OCI-LY1 (cell line): Measurements from ENCODE around the gene SPATA12.

ENCODE experiments used
- H2AFZ ChIP-seq: fragments of 200-600 bp; sonication (generic), shearing (Covaris generic); 2 replicates; pipeline ENCODE4 v1.6.0; 2014; ENCODE audit warnings: antibody characterized with exemption, mild to moderate bottlenecking, low read length
- H3F3A ChIP-seq: fragments of 200-600 bp; sonication (generic), shearing (Covaris generic); 2 replicates; pipeline ENCODE4 v1.6.0; 2014; ENCODE audit warnings: mild to moderate bottlenecking, antibody characterized with exemption, low read length, moderate library complexity; ENCODE audit not compliant: insufficient read depth
- H3K27ac ChIP-seq: fragments of 200-600 bp; sonication (generic); 2 replicates; pipeline ENCODE4 v1.5.1; 2014; ENCODE audit warnings: low read length, mixed run types, mild to moderate bottlenecking, low read depth; ENCODE audit not compliant: poor library complexity, severe bottlenecking
- H3K27me3 ChIP-seq: fragments of 200-600 bp; sonication (generic); 2 replicates; pipeline ENCODE4 v1.6.0; 2014; ENCODE audit warnings: antibody characterized with exemption, mild to moderate bottlenecking, low read length, moderate library complexity; ENCODE audit not compliant: insufficient read depth
- H3K36me3 ChIP-seq: fragments of 200-600 bp; sonication (generic); 2 replicates; pipeline ENCODE4 v1.6.1; 2014; ENCODE audit warnings: mild to moderate bottlenecking, antibody characterized with exemption, low read length, moderate library complexity, mixed read lengths; ENCODE audit not compliant: insufficient read depth
- H3K4me1 ChIP-seq: fragments of 200-600 bp; sonication (generic); 2 replicates; pipeline ENCODE4 v1.5.1; 2014; ENCODE audit warnings: mild to moderate bottlenecking, low read length, moderate library complexity; ENCODE audit not compliant: insufficient read depth, severe bottlenecking
- H3K4me2 ChIP-seq: fragments of 200-600 bp; sonication (generic), shearing (Covaris generic); 2 replicates; pipeline ENCODE4 v1.6.1; 2014; ENCODE audit warnings: low read length
- H3K4me3 ChIP-seq: fragments of 200-600 bp; sonication (generic); 2 replicates; pipeline ENCODE4 v1.5.1; 2014; ENCODE audit warnings: low read length, low read depth, mild to moderate bottlenecking, mixed read lengths; ENCODE audit not compliant: poor library complexity, severe bottlenecking
- H3K79me2 ChIP-seq: fragments of 200-600 bp; shearing (Covaris generic); 2 replicates; pipeline ENCODE4 v1.6.1; 2016; ENCODE audit warnings: mixed run types, low read length, mixed read lengths; ENCODE audit not compliant: insufficient read depth
- H3K9ac ChIP-seq: fragments of 200-600 bp; sonication (generic), shearing (Covaris generic); 2 replicates; pipeline ENCODE4 v1.6.1; 2014; ENCODE audit warnings: mild to moderate bottlenecking, low read length, mixed read lengths
- H3K9me2 ChIP-seq: fragments of 200-600 bp; sonication (generic), shearing (Covaris generic); 2 replicates; pipeline ENCODE4 v1.6.1; 2014; ENCODE audit warnings: low read depth, mild to moderate bottlenecking, low read length, mixed read lengths
- H3K9me3 ChIP-seq: fragments of 200-600 bp; shearing (Covaris generic); 2 replicates; pipeline ENCODE4 v1.6.1; 2014; ENCODE audit warnings: low read length, mixed read lengths
- H4K20me1 ChIP-seq: fragments of 200-600 bp; sonication (generic), shearing (Covaris generic); 2 replicates; pipeline ENCODE4 v1.6.0; 2016; ENCODE audit warnings: mild to moderate bottlenecking, low read length; ENCODE audit not compliant: insufficient read depth
- EZH2 ChIP-seq: fragments of 200-600 bp; sonication (generic), shearing (Covaris generic); IDR thresholded peaks from 2 replicates; pipeline ENCODE4 v1.8.0; 2017; ENCODE audit warnings: borderline replicate concordance, mixed run types, mild to moderate bottlenecking, antibody characterized with exemption, low read length, moderate library complexity, mixed read lengths
- TF ChIP-seq, protein P1 (sequence below): fragments of 200-600 bp; sonication (generic), shearing (Covaris generic); IDR thresholded peaks from 2 replicates; pipeline ENCODE4 v1.5.1; 2017; ENCODE audit warnings: mild to moderate bottlenecking, antibody characterized with exemption, low read length, moderate library complexity, mixed read lengths

Gene SPATA12

DNA sequence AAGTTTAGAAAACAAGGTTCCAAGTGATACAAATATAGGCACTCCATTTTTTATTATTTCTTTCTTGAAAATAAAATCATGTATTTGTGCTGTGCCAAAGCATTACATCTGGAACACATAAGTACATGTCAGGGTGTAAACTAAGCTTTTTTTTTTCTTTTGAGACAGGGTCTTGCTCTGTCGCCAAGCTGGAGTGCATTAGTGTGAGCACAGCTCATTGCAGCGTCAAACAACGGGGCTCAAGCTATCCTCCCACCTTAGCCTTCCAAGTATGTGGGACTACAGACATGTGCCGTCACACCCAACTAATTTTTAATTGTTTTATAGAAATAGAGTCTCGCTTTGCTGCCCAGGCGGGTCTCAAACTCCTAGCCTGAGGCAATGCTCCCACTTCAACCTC lies 9.0 kb downstream of the SPATA12 start:
- no peak overlapping the region; the same call in 1 of the 2 replicates for H3K4me2 ChIP-seq
- no peaks in the 10 kb centered on the region for H3K27me3 ChIP-seq
- no peak overlapping the region; the same call in 1 of the 2 replicates for H3K9ac ChIP-seq
- 0 out of 2 replicates have a peak, but pooled peaks cover 2% of the 10 kb centered on the region for H3K9me3 ChIP-seq
- 0 out of 2 replicates have a peak, but pooled peaks cover 3% of the 10 kb centered on the region for H3F3A ChIP-seq
- H3K36me3 ChIP-seq, result no peaks in the 10 kb centered on the region
- no peaks in the 10 kb centered on the region for H4K20me1 ChIP-seq
- TF ChIP-seq, protein P1, sequence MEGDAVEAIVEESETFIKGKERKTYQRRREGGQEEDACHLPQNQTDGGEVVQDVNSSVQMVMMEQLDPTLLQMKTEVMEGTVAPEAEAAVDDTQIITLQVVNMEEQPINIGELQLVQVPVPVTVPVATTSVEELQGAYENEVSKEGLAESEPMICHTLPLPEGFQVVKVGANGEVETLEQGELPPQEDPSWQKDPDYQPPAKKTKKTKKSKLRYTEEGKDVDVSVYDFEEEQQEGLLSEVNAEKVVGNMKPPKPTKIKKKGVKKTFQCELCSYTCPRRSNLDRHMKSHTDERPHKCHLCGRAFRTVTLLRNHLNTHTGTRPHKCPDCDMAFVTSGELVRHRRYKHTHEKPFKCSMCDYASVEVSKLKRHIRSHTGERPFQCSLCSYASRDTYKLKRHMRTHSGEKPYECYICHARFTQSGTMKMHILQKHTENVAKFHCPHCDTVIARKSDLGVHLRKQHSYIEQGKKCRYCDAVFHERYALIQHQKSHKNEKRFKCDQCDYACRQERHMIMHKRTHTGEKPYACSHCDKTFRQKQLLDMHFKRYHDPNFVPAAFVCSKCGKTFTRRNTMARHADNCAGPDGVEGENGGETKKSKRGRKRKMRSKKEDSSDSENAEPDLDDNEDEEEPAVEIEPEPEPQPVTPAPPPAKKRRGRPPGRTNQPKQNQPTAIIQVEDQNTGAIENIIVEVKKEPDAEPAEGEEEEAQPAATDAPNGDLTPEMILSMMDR, result no peak
- no peak for TF ChIP-seq EZH2
- H3K79me2 ChIP-seq, result no peaks in the 10 kb centered on the region
- H3K9me2 ChIP-seq, result no peaks in the 10 kb centered on the region
- peaks cover 49% of the 10 kb centered on the region for H3K4me1 ChIP-seq
- no peak overlapping the region for H3K4me3 ChIP-seq
- H2AFZ ChIP-seq, result no peak overlapping the region
- peak overlapping the region; percentile 92 for H3K27ac ChIP-seq

DNA sequence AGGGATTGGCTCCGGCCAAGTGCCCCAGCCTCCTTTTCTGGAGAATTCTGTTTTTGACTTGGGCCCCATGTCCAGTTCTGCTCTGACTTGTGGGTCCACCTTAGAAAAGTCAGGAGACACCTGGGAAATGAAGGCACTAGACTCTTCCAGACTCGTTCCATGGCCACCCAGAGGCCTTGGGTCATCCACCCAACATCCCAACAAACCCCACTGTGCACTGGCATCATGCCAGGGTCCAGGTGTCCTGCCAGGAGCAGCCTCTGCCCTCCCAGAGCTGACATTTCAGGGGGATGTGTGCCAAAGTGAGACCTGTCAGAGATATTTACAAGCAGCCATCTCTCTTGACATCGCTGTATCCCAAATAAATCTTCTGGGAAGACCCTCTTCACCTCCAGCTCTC lies 13.2 kb downstream of the SPATA12 start:
- H3K9me3 ChIP-seq, result 0 out of 2 replicates have a peak, but pooled peaks cover 2% of the 10 kb centered on the region
- no peaks in the 10 kb centered on the region for H3K79me2 ChIP-seq
- TF ChIP-seq, protein P1, result no peak
- TF ChIP-seq EZH2, result no peak
- H3K9me2 ChIP-seq, result no peaks in the 10 kb centered on the region
- H2AFZ ChIP-seq, result no peak overlapping the region
- no peaks in the 10 kb centered on the region for H3F3A ChIP-seq
- no peak overlapping the region for H3K4me3 ChIP-seq
- peaks cover 38% of the 10 kb centered on the region for H3K4me1 ChIP-seq
- no peak overlapping the region for H3K9ac ChIP-seq
- no peak overlapping the region for H3K4me2 ChIP-seq
- no peaks in the 10 kb centered on the region for H3K27me3 ChIP-seq
- no peaks in the 10 kb centered on the region for H4K20me1 ChIP-seq
- no peak overlapping the region for H3K27ac ChIP-seq
- no peaks in the 10 kb centered on the region for H3K36me3 ChIP-seq

DNA sequence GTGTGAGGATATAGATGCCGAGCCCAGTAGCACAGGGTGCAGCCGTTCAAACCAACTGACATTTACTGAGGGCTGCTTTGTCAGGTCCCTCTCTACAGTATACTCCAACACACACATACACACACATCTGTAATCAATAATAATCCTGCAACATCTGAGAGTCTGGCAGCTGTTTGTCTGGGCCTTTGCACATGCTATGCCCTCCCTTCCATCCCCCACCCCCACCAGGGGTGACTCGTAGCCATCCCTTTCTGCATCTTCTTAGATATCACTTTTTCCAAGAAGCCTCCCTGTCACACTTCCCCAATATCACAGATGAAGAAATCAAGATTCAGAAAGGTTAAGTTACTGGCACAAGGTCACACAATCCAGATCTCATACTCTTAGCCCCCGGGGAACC lies 13.7 kb downstream of the SPATA12 start:
- H3K9me3 ChIP-seq, result 0 out of 2 replicates have a peak, but pooled peaks cover 2% of the 10 kb centered on the region
- no peak for TF ChIP-seq EZH2
- TF ChIP-seq, protein P1, result no peak
- H3F3A ChIP-seq, result no peaks in the 10 kb centered on the region
- no peaks in the 10 kb centered on the region for H3K27me3 ChIP-seq
- no peak overlapping the region for H3K27ac ChIP-seq
- no peaks in the 10 kb centered on the region for H3K9me2 ChIP-seq
- no peaks in the 10 kb centered on the region for H3K36me3 ChIP-seq
- H2AFZ ChIP-seq, result no peak overlapping the region
- H3K9ac ChIP-seq, result no peak overlapping the region
- H3K4me3 ChIP-seq, result no peak overlapping the region
- no peaks in the 10 kb centered on the region for H4K20me1 ChIP-seq
- H3K4me2 ChIP-seq, result no peak overlapping the region
- peaks cover 36% of the 10 kb centered on the region for H3K4me1 ChIP-seq
- no peaks in the 10 kb centered on the region for H3K79me2 ChIP-seq
